Measurements from ENCODE around the gene HBP1. TPM values are rescaled to one million over a fixed set of nuclear protein-coding genes. Genes with fewer than 3 reads are reported as not detected.

The HBP1 gene
- total and polyA plus RNA-seq, 10 donors = 23.9 to 141 (median 79.5) TPM

- Histone ChIP-seq H3K36me3 (peaks cover 0 to 100% (median 97%) of the 10 kb centered on the region in 6 donors), H3K27me3 (replicated peaks in 1 of 7) (no peaks in the 10 kb centered on the region), H3K27ac (no peak overlapping the region), H3K4me3 (no peak overlapping the region), H3K9me3 (no peaks in the 10 kb centered on the region), H3K4me1 (peaks cover 0 to 38% (median 12%) of the 10 kb centered on the region in 6 donors)
- TF ChIP-seq POLR2AphosphoS5 (IDR thresholded peaks at IDR 0.05) (no peak), CTCF (IDR thresholded peaks at IDR 0.05 in 8 of 11, conservative IDR thresholded peaks at IDR 0.05 in 3 of 11) (no peak), POLR2A (IDR thresholded peaks at IDR 0.05) (no peak)
- intact Hi-C loops (cut with DNase I; ENCODE audit: low total_unique reads) = no loop called here
- no peak for DNase-seq
- WGBS, 5 donors = 82 to 95% (median 89%) methylated on average over 4 of the region's 4 CpGs
These were observed 16.9 kb downstream of the HBP1 start for GRCh38 chr7:107185716-107186115.

- no peak overlapping the region for H3K4me3 ChIP-seq
- H3K4me1 ChIP-seq = peaks cover 0 to 33% (median 9%) of the 10 kb centered on the region in 6 donors
- no peak overlapping the region for H3K27ac ChIP-seq
- 91 to 96% (median 92%) methylated on average over 4 of the region's 4 CpGs for WGBS, 5 donors
- intact Hi-C loops (cut with DNase I; ENCODE audit: low total_unique reads) = no loop called here
- TF ChIP-seq POLR2A (IDR thresholded peaks at IDR 0.05) (no peak), CTCF (IDR thresholded peaks at IDR 0.05 in 8 of 11, conservative IDR thresholded peaks at IDR 0.05 in 3 of 11) (no peak), POLR2AphosphoS5 (IDR thresholded peaks at IDR 0.05) (no peak)
- H3K36me3 ChIP-seq = peaks cover 0 to 100% (median 98%) of the 10 kb centered on the region in 6 donors
- no peaks in the 10 kb centered on the region for H3K9me3 ChIP-seq
- DNase-seq = no peak
- no peaks in the 10 kb centered on the region for H3K27me3 ChIP-seq (replicated peaks in 1 of 7)
These were observed 17.4 kb downstream of the HBP1 start for GRCh38 chr7:107186240-107186639.

- peaks cover 0 to 100% (median 98%) of the 10 kb centered on the region in 6 donors for H3K36me3 ChIP-seq
- H3K4me3 ChIP-seq = no peak overlapping the region
- peaks cover 0 to 20% (median 6%) of the 10 kb centered on the region in 6 donors for H3K4me1 ChIP-seq
- no peaks in the 10 kb centered on the region for H3K9me3 ChIP-seq
- WGBS, 5 donors = 78 to 96% (median 89%) methylated on average over 2 of the region's 2 CpGs
- H3K27me3 ChIP-seq (replicated peaks in 1 of 7) = no peaks in the 10 kb centered on the region
- no peak for DNase-seq
- TF ChIP-seq POLR2AphosphoS5 (IDR thresholded peaks at IDR 0.05) = peak in 1 of 3 donors; percentile 8
- no peak for TF ChIP-seq CTCF (IDR thresholded peaks at IDR 0.05 in 8 of 11, conservative IDR thresholded peaks at IDR 0.05 in 3 of 11)
- no peak for TF ChIP-seq POLR2A (IDR thresholded peaks at IDR 0.05)
- intact Hi-C loops (cut with DNase I; ENCODE audit: low total_unique reads) = no loop called here
- H3K27ac ChIP-seq = no peak overlapping the region
These were observed 19.0 kb downstream of the HBP1 start for GRCh38 chr7:107187774-107188173.

DNA sequence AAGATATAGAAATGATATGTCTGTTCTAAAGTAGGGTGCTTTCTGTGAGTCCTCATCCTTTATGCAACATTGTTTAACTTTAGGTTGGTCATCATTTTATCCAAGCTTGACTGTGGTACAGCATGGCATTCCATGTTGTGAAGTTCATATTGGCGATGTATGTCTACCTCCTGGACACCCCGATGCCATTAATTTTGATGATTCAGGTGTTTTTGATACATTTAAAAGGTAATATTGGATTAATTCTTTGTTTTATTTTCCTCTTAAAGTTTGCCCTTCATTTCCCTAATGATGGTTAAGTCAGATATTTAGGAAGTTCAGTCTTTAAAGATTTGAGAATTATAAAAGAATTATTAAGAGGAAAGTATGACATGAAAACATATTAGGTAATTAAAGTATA lies 21.3 kb downstream of the HBP1 start:
- H3K27me3 ChIP-seq (replicated peaks in 1 of 7) = no peaks in the 10 kb centered on the region
- peaks cover 0 to 100% (median 85%) of the 10 kb centered on the region in 6 donors for H3K36me3 ChIP-seq
- DNase-seq = no peak
- intact Hi-C loops (cut with DNase I; ENCODE audit: low total_unique reads) = no loop called here
- H3K4me3 ChIP-seq = no peak overlapping the region
- no peak overlapping the region for H3K27ac ChIP-seq
- no peak for TF ChIP-seq POLR2AphosphoS5 (IDR thresholded peaks at IDR 0.05)
- no peak for TF ChIP-seq CTCF (IDR thresholded peaks at IDR 0.05 in 8 of 11, conservative IDR thresholded peaks at IDR 0.05 in 3 of 11)
- no peak for TF ChIP-seq POLR2A (IDR thresholded peaks at IDR 0.05)
- peaks cover 0 to 8% (median 3%) of the 10 kb centered on the region in 6 donors for H3K4me1 ChIP-seq
- WGBS, 5 donors = 95 to 100% (median 97%) methylated on average over 2 of the region's 2 CpGs
- no peaks in the 10 kb centered on the region for H3K9me3 ChIP-seq

Data from spleen (tissue), 11 donors.